NOMO-1 treated with dmso at 0.1 percent for 144 hours (cell line): ENCODE results near the gene ADAM19.

ENCODE experiments used
- DNase-seq: peaks from one replicate; lab custom pipeline; 2025; ENCODE audit not compliant: unreplicated experiment; lab: John Stamatoyannopoulos, UW

The ADAM19 gene

GRCh38 chr5:157563929-157564716 lies 11.5 kb downstream of the ADAM19 start:
- no peak for DNase-seq

- no peak for DNase-seq
Observed at GRCh38 chr5:157563373-157563928, 12.1 kb downstream of the ADAM19 start.

GRCh38 chr5:157562111-157562581 lies 13.4 kb downstream of the ADAM19 start:
- no peak for DNase-seq

- DNase-seq = no peak
Observed at GRCh38 chr5:157561110-157561509, 14.5 kb downstream of the ADAM19 start.

- DNase-seq = no peak
Observed at GRCh38 chr5:157559301-157559700, 16.3 kb downstream of the ADAM19 start.

GRCh38 chr5:157558681-157559080 lies 16.9 kb downstream of the ADAM19 start:
- DNase-seq = no peak

GRCh38 chr5:157558041-157558595 lies 17.5 kb downstream of the ADAM19 start:
- DNase-seq = no peak

- DNase-seq = no peak
Observed at GRCh38 chr5:157556615-157557418, 18.8 kb downstream of the ADAM19 start.

- DNase-seq = no peak
Observed at GRCh38 chr5:157555037-157555640, 20.4 kb downstream of the ADAM19 start.

GRCh38 chr5:157554179-157555036 lies 21.2 kb downstream of the ADAM19 start:
- no peak for DNase-seq

- DNase-seq = no peak
Observed at GRCh38 chr5:157552650-157553049, 22.9 kb downstream of the ADAM19 start.

GRCh38 chr5:157550663-157551062 lies 24.9 kb downstream of the ADAM19 start:
- no peak for DNase-seq

GRCh38 chr5:157549954-157550549 lies 25.5 kb downstream of the ADAM19 start:
- DNase-seq = no peak

- no peak for DNase-seq
Observed at GRCh38 chr5:157549283-157549629, 26.3 kb downstream of the ADAM19 start.

GRCh38 chr5:157548513-157549282 lies 26.9 kb downstream of the ADAM19 start:
- no peak for DNase-seq

- no peak for DNase-seq
Observed at GRCh38 chr5:157547941-157548512, 27.5 kb downstream of the ADAM19 start.

- no peak for DNase-seq
Observed at GRCh38 chr5:157546456-157547100, 29.0 kb downstream of the ADAM19 start.

- DNase-seq = no peak
Observed at GRCh38 chr5:157545610-157546310, 29.8 kb downstream of the ADAM19 start.
